Smooth muscle cell (in vitro differentiated cells): ENCODE measurements around the gene MTHFD1L. TPM values are rescaled to one million over a fixed set of nuclear protein-coding genes. Genes with fewer than 3 reads are reported as not detected.

ENCODE experiments used
- DNase-seq: peaks from one replicate; lab custom pipeline; 2025; ENCODE audit not compliant: unreplicated experiment; lab: John Stamatoyannopoulos, UW
- H2AFZ ChIP-seq: fragments of 200-600 bp; sonication (generic); 2 replicates; pipeline ENCODE4 v1.6.0; 2016; ENCODE audit warnings: antibody characterized with exemption, low read depth, mild to moderate bottlenecking
- H3F3A ChIP-seq: fragments of 200-600 bp; sonication (generic); 2 replicates; pipeline ENCODE4 v1.6.0; 2017; ENCODE audit warnings: antibody characterized with exemption, low read depth
- H3K27ac ChIP-seq: fragments of 200-600 bp; sonication (generic); 2 replicates; pipeline ENCODE4 v1.5.1; 2016; ENCODE audit warnings: low read depth, mild to moderate bottlenecking
- H3K27me3 ChIP-seq: fragments of 200-600 bp; sonication (generic); 2 replicates; pipeline ENCODE4 v1.6.1; 2016; ENCODE audit warnings: low read depth, mild to moderate bottlenecking
- H3K36me3 ChIP-seq: fragments of 200-600 bp; sonication (generic); 2 replicates; pipeline ENCODE4 v1.5.1; 2016; ENCODE audit warnings: low read depth
- H3K4me1 ChIP-seq: fragments of 200-600 bp; sonication (generic); 2 replicates; pipeline ENCODE4 v1.5.1; 2016; ENCODE audit warnings: low read depth
- H3K4me2 ChIP-seq: fragments of 200-600 bp; sonication (generic); 2 replicates; pipeline ENCODE4 v1.6.0; 2016; ENCODE audit warnings: mild to moderate bottlenecking
- H3K4me3 ChIP-seq: fragments of 200-600 bp; sonication (generic); 2 replicates; pipeline ENCODE4 v1.5.1; 2016; ENCODE audit warnings: mild to moderate bottlenecking
- H3K79me2 ChIP-seq: fragments of 200-600 bp; sonication (generic); 2 replicates; pipeline ENCODE4 v1.6.0; 2016; ENCODE audit warnings: low read depth, mild to moderate bottlenecking
- H3K9ac ChIP-seq: fragments of 200-600 bp; sonication (generic); 2 replicates; pipeline ENCODE4 v1.6.0; 2016; ENCODE audit warnings: low read depth
- H3K9me3 ChIP-seq: fragments of 200-600 bp; sonication (generic); replicated peaks from 2 replicates; pipeline ENCODE4 v1.5.1; 2016; ENCODE audit warnings: low read depth
- H4K20me1 ChIP-seq: fragments of 200-600 bp; sonication (generic); 2 replicates; pipeline ENCODE4 v1.6.0; 2016; ENCODE audit warnings: low read depth
- WGBS: methylation state at CpG from one replicate; pipeline ENCODE4 v1.1.7; 2016; ENCODE audit warnings: low lambda C conversion rate; 5-methylcytosine and 5-hydroxymethylcytosine counted together
- polyA plus RNA-seq: library from polyadenylated mRNA; unstranded; fragments of >200 nt; fragmentation: Nextera tagmentation; extraction: Ambion mirVana; gene quantifications from 2 replicates; pipeline ENCODE4 v1.2.1, GENCODE V29; 2016
- total RNA-seq: library from RNA; depleted of rRNA; stranded (reverse); fragments of >200 nt; gene quantifications from 2 replicates; pipeline ENCODE4 v1.2.3, GENCODE V29; 2014
- TF ChIP-seq, protein P1 (sequence below): fragments of 200-600 bp; sonication (generic); IDR thresholded peaks from 2 replicates; pipeline ENCODE4 v1.5.1; 2017; ENCODE audit warnings: borderline replicate concordance, mild to moderate bottlenecking, antibody characterized with exemption; ENCODE audit not compliant: insufficient read depth, poor library complexity, severe bottlenecking

MTHFD1L gene
- total and polyA plus RNA-seq, 2 experiments from 2014 or later: 35.9 to 46.2 TPM

GRCh38 chr6:151103266-151103665, 237.8 kb downstream of the MTHFD1L start:
- Histone ChIP-seq H3K9ac (no peak overlapping the region), H3K79me2 (no peaks in the 10 kb centered on the region), H3F3A (peaks cover 7% of the 10 kb centered on the region), H3K9me3 (no peaks in the 10 kb centered on the region), H3K4me2 (no peak overlapping the region), H4K20me1 (peaks cover 3% of the 10 kb centered on the region), H3K4me1 (no peaks in the 10 kb centered on the region), H3K36me3 (no peaks in the 10 kb centered on the region), H2AFZ (no peak overlapping the region), H3K27ac (no peak overlapping the region), H3K4me3 (no peak overlapping the region), H3K27me3 (no peaks in the 10 kb centered on the region)
- 91% methylated on average over 4 of the region's 4 CpGs for WGBS
- no peak for DNase-seq
- TF ChIP-seq, protein P1, sequence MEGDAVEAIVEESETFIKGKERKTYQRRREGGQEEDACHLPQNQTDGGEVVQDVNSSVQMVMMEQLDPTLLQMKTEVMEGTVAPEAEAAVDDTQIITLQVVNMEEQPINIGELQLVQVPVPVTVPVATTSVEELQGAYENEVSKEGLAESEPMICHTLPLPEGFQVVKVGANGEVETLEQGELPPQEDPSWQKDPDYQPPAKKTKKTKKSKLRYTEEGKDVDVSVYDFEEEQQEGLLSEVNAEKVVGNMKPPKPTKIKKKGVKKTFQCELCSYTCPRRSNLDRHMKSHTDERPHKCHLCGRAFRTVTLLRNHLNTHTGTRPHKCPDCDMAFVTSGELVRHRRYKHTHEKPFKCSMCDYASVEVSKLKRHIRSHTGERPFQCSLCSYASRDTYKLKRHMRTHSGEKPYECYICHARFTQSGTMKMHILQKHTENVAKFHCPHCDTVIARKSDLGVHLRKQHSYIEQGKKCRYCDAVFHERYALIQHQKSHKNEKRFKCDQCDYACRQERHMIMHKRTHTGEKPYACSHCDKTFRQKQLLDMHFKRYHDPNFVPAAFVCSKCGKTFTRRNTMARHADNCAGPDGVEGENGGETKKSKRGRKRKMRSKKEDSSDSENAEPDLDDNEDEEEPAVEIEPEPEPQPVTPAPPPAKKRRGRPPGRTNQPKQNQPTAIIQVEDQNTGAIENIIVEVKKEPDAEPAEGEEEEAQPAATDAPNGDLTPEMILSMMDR: no peak

GRCh38 chr6:151107897-151108427, 242.5 kb downstream of the MTHFD1L start:
- Histone ChIP-seq H3K36me3 (no peaks in the 10 kb centered on the region), H3K4me2 (no peak overlapping the region), H3K9ac (no peak overlapping the region), H3K27ac (no peak overlapping the region), H3K4me1 (no peaks in the 10 kb centered on the region), H4K20me1 (no peaks in the 10 kb centered on the region), H3K27me3 (no peaks in the 10 kb centered on the region), H2AFZ (no peak overlapping the region), H3K9me3 (no peaks in the 10 kb centered on the region), H3K4me3 (no peak overlapping the region), H3K79me2 (no peaks in the 10 kb centered on the region), H3F3A (no peaks in the 10 kb centered on the region)
- TF ChIP-seq, protein P1: no peak
- no peak for DNase-seq
- WGBS: 58% methylated on average over 4 of the region's 4 CpGs

- Histone ChIP-seq H3K4me1 (no peaks in the 10 kb centered on the region), H3K9ac (no peak overlapping the region), H3K4me3 (no peak overlapping the region), H3K79me2 (no peaks in the 10 kb centered on the region), H3K27ac (no peak overlapping the region), H3K36me3 (no peaks in the 10 kb centered on the region), H4K20me1 (no peaks in the 10 kb centered on the region), H2AFZ (no peak overlapping the region), H3K4me2 (no peak overlapping the region), H3F3A (no peaks in the 10 kb centered on the region), H3K27me3 (no peaks in the 10 kb centered on the region), H3K9me3 (no peaks in the 10 kb centered on the region)
- WGBS: 88% methylated on average over 5 of the region's 6 CpGs
- TF ChIP-seq, protein P1: no peak
- no peak for DNase-seq
Observed at GRCh38 chr6:151108548-151108947, 243.0 kb downstream of the MTHFD1L start.

GRCh38 chr6:151109361-151109760, 243.9 kb downstream of the MTHFD1L start:
- Histone ChIP-seq H3K27ac (no peak overlapping the region), H3K9ac (no peak overlapping the region), H3K79me2 (no peaks in the 10 kb centered on the region), H3K4me3 (no peak overlapping the region), H3K27me3 (no peaks in the 10 kb centered on the region), H3K9me3 (no peaks in the 10 kb centered on the region), H3F3A (no peaks in the 10 kb centered on the region), H2AFZ (no peak overlapping the region), H3K4me1 (no peaks in the 10 kb centered on the region), H3K36me3 (no peaks in the 10 kb centered on the region), H3K4me2 (peak overlapping the region; percentile 62), H4K20me1 (no peaks in the 10 kb centered on the region)
- no peak for DNase-seq
- TF ChIP-seq, protein P1: no peak
- 39% methylated on average over 8 of the region's 8 CpGs for WGBS
